PFSK-1 (cell line): Measurements from ENCODE around the gene CTNNA1.

ENCODE experiments used
- FOXP2 ChIP-seq: optimal IDR thresholded peaks from 2 replicates; pipeline ENCODE3; 2011; ENCODE audit warnings: borderline replicate concordance, control low read depth, inconsistent platforms; ENCODE audit not compliant: insufficient read depth; ENCODE audit errors: extremely low read length, extremely low read depth
- POLR2AphosphoS5 ChIP-seq: IDR thresholded peaks from 2 replicates; pipeline ENCODE4 v1.6.1; 2012; ENCODE audit warnings: low read depth, mild to moderate bottlenecking, control low read depth, low read length, moderate library complexity
- REST ChIP-seq, 2 experiments: IDR thresholded peaks; 2 replicates each; pipeline versions ENCODE4 v1.6.1 to v1.8.0; 2011 to 2012; ENCODE audit warnings: low read depth in 2 of 2, low read length in 2 of 2, control low read depth in 1 of 2, inconsistent platforms in 1 of 2, mild to moderate bottlenecking in 1 of 2, moderate library complexity in 1 of 2; ENCODE audit not compliant: insufficient read depth in 1 of 2
- SIN3A ChIP-seq: IDR thresholded peaks from 2 replicates; pipeline ENCODE4 v1.6.1; 2012; ENCODE audit warnings: mild to moderate bottlenecking, low read length, moderate library complexity, borderline replicate concordance; ENCODE audit not compliant: insufficient read depth
- TAF1 ChIP-seq: IDR thresholded peaks from 2 replicates; pipeline ENCODE4 v1.6.1; 2012; ENCODE audit warnings: low read length, control low read depth, borderline replicate concordance; ENCODE audit not compliant: insufficient read depth

- TF ChIP-seq POLR2AphosphoS5 (no peak), REST (IDR thresholded peaks at IDR 0.05; ENCODE audit: insufficient read depth in 1 of 2, low read depth in 2 of 2, low read length in 2 of 2) (no peak), TAF1 (no peak), SIN3A (no peak), FOXP2 (no peak)
These were observed 91.7 kb downstream of the CTNNA1 start for GRCh38 chr5:138844812-138845513.
